Measurements from ENCODE around the gene CDKL1. TPM values are rescaled to one million over a fixed set of nuclear protein-coding genes. Genes with fewer than 3 reads are reported as not detected.

The CDKL1 gene
- total RNA-seq, 2 experiments from 2014 or later: 2.4 to 2.8 TPM

DNA sequence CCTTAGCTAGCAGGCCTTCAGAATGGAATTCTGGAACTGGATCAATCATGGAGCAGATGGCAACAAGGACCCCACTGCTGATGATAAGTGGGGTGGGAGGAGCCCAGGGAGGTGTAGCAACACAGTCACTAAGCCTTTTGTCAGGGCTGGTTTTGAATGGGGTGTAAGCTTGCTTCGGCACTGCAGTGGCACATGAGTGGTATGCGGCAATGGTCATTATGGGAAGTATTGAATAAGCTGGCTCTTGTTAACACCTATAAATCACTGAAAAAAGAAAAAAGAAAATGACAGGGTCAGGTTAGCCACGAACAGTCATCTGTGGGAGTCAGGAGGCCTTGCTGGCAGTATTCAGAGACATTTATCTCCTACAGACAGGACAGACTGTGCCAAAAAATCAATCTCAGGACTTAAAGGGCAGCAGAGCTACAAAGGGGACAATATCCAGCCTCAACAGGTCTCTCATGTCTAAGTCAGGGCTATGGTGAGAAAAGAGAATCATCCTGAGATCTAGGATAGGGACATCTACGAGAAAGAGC lies 19.1 kb downstream of the CDKL1 start:
- no peak for TF ChIP-seq CTCF (IDR thresholded peaks at IDR 0.05)
- Histone ChIP-seq H3K36me3 (ENCODE audit: insufficient read depth, low read length) (no peaks in the 10 kb centered on the region), H3K4me3 (ENCODE audit: low read length) (no peak overlapping the region), H3K4me1 (ENCODE audit: insufficient read depth, low read length) (no peaks in the 10 kb centered on the region), H3K27ac (ENCODE audit: low read depth in 1 of 2, low read length in 2 of 2) (no peak overlapping the region), H3K9me3 (ENCODE audit: control insufficient read depth in 1 of 2, insufficient read depth in 1 of 2, low read length in 2 of 2) (no peaks in the 10 kb centered on the region), H3K27me3 (ENCODE audit: control insufficient read depth in 1 of 2, insufficient read depth in 2 of 2, low read length in 2 of 2) (no peaks in the 10 kb centered on the region)
- H3K36me3 Mint-ChIP-seq (ENCODE audit: low read depth): no peaks in the 10 kb centered on the region
- H3K9me3 Mint-ChIP-seq: no peaks in the 10 kb centered on the region
- DNase-seq (no peak), ATAC-seq (ENCODE audit: poor library complexity) (no peak)
- no peak overlapping the region for H3K4me3 Mint-ChIP-seq
- H3K4me1 Mint-ChIP-seq (ENCODE audit: low read depth): no peaks in the 10 kb centered on the region
- ChIA-PET CTCF (no interaction called here), POLR2A (no interaction called here)
- H3K27ac Mint-ChIP-seq: no peak overlapping the region
- intact Hi-C loops (cut with DNase I, micrococcal nuclease): no loop called here
- no peaks in the 10 kb centered on the region for H3K27me3 Mint-ChIP-seq

GRCh38 chr14:50375760-50376159 lies 20.9 kb downstream of the CDKL1 start:
- Histone ChIP-seq H3K27ac (ENCODE audit: low read depth in 1 of 2, low read length in 2 of 2) (no peak overlapping the region), H3K4me1 (ENCODE audit: insufficient read depth, low read length) (no peaks in the 10 kb centered on the region), H3K9me3 (ENCODE audit: control insufficient read depth in 1 of 2, insufficient read depth in 1 of 2, low read length in 2 of 2) (peaks cover 0 to 4% of the 10 kb centered on the region in 2 experiments), H3K4me3 (ENCODE audit: low read length) (no peak overlapping the region), H3K27me3 (ENCODE audit: control insufficient read depth in 1 of 2, insufficient read depth in 2 of 2, low read length in 2 of 2) (no peaks in the 10 kb centered on the region), H3K36me3 (ENCODE audit: insufficient read depth, low read length) (no peaks in the 10 kb centered on the region)
- ATAC-seq (ENCODE audit: poor library complexity) (no peak), DNase-seq (no peak)
- intact Hi-C loops (cut with DNase I, micrococcal nuclease): no loop called here
- H3K4me1 Mint-ChIP-seq (ENCODE audit: low read depth): no peaks in the 10 kb centered on the region
- no peak for TF ChIP-seq CTCF (IDR thresholded peaks at IDR 0.05)
- H3K4me3 Mint-ChIP-seq: no peak overlapping the region
- ChIA-PET CTCF (no interaction called here), POLR2A (no interaction called here)
- no peaks in the 10 kb centered on the region for H3K9me3 Mint-ChIP-seq
- H3K36me3 Mint-ChIP-seq (ENCODE audit: low read depth): no peaks in the 10 kb centered on the region
- no peak overlapping the region for H3K27ac Mint-ChIP-seq
- H3K27me3 Mint-ChIP-seq: no peaks in the 10 kb centered on the region

GRCh38 chr14:50373959-50374358 lies 22.7 kb downstream of the CDKL1 start:
- DNase-seq (no peak), ATAC-seq (ENCODE audit: poor library complexity) (no peak)
- peaks cover 0 to 4% of the 10 kb centered on the region in 2 experiments for H3K9me3 ChIP-seq (ENCODE audit: control insufficient read depth in 1 of 2, insufficient read depth in 1 of 2, low read length in 2 of 2)
- Mint-ChIP-seq H3K36me3 (ENCODE audit: low read depth) (no peaks in the 10 kb centered on the region), H3K4me3 (no peak overlapping the region), H3K4me1 (ENCODE audit: low read depth) (no peaks in the 10 kb centered on the region), H3K9me3 (no peaks in the 10 kb centered on the region), H3K27ac (no peak overlapping the region), H3K27me3 (no peaks in the 10 kb centered on the region)
- H3K36me3 ChIP-seq (ENCODE audit: insufficient read depth, low read length): no peaks in the 10 kb centered on the region
- intact Hi-C loops (cut with DNase I, micrococcal nuclease): no loop called here
- no peak overlapping the region for H3K4me3 ChIP-seq (ENCODE audit: low read length)
- POLR2A ChIA-PET: no interaction called here
- CTCF ChIA-PET: no interaction called here
- H3K4me1 ChIP-seq (ENCODE audit: insufficient read depth, low read length): no peaks in the 10 kb centered on the region
- H3K27ac ChIP-seq (ENCODE audit: low read depth in 1 of 2, low read length in 2 of 2): no peak overlapping the region
- H3K27me3 ChIP-seq (ENCODE audit: control insufficient read depth in 1 of 2, insufficient read depth in 2 of 2, low read length in 2 of 2): no peaks in the 10 kb centered on the region
- TF ChIP-seq CTCF (IDR thresholded peaks at IDR 0.05): no peak
